Stimulated activated CD8-positive, alpha-beta memory T cell treated with anti-CD3 and anti-CD28 coated beads, Interleukin-15, amount 100 ng/mL, for 4 hours (primary cell): Measurements from ENCODE around the gene B3GNT7.
"Not testable (repeated sequence)": the region's sequence is repeated elsewhere in the genome, so short reads cannot be mapped to it uniquely, and the experiment has no call there.

Experiments
- DNase-seq, 2 donors: peaks; one replicate each; pipeline ENCODE4 v3.0.0-alpha.2; 2020; ENCODE audit warnings: low read depth in 2 of 2

The B3GNT7 gene, protein sequence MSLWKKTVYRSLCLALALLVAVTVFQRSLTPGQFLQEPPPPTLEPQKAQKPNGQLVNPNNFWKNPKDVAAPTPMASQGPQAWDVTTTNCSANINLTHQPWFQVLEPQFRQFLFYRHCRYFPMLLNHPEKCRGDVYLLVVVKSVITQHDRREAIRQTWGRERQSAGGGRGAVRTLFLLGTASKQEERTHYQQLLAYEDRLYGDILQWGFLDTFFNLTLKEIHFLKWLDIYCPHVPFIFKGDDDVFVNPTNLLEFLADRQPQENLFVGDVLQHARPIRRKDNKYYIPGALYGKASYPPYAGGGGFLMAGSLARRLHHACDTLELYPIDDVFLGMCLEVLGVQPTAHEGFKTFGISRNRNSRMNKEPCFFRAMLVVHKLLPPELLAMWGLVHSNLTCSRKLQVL

DNA sequence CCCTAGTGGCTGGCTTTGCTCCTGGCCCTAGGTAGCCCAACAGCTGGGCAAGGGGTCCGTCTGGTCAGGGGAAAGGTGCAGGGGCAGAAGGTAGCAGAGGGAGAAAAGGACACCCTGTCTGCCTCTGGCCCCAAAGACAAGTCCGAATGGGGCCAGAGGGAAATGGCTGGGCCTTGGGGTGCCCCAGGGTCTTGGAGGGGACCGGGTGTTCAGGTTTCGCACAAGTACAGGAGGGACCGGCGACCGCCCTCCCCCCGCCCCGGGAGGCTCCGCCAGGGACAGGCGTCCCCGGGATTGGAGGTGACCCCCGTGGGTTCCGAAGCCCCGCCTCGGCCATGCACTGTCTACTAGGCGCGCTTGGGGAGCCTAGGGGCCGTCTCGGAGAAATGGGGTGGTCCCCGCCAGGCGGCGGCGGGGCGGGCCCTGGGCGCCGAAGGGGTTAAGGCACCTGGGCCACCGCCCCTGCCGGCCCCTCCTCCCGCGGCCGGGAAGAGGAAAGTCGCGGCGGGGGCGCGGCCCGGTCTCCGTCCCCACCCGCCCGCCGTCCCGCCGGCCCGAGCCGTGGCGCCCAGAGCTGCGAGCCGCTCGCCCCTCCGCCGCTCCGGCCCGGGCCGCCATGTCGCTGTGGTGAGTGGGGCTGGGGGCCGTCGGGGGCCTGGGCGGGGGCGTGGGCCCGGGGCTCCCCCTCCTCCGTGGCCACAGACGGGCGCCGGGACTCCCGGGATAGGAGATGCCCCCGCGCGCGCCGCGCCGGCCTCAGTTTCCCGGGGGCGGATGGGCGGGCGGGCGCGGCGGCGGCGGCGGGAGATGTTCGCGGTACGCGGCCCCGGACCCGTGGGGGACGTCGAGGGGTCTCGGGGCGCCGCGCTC lies at the start of gene B3GNT7:
Gene B3GNT7 (plus strand): TSS at position 523 of the 870 bp plus-strand sequence. CDS start 94 bp downstream, at position 617.
- DNase-seq, result no peak

DNA sequence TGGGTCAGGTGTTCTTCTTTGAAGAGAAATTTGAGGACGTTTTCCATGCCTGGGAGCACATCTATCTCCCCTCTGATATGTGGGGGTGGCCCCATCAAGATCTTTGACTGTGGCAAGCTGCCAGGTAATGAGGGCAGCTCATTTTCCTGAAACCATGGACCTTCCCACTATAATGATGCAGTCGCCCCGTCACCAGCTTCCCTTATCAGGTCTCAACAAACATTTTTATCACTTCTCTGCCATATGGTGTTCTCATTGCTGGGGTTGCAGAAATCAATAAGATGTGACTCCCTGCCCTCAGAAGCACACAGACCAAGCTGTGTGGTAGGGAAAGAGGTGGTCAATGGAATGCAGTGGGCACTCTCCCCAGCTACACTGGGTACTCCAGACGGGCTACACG lies 48.4 kb upstream of the B3GNT7 start:
- DNase-seq, result no peak

DNA sequence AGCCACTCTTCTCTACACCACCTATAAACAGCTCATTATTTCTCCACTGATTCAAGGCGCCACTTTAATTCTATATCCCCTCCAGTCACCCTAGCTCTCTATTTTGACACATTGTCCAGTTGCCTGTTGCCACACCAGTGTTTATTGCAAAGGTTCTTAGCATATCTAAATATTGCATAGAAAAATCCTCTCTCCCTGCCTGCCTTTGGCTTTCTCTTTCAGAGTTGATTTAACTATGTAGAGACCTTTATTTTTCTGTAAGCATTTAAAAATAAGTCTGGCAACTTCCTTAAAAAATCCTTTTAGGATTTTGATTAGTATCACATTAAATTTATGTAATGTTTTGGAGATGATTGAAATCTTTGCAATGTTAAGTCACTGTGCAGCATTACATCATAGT lies 47.9 kb upstream of the B3GNT7 start:
- no peak for DNase-seq

DNA sequence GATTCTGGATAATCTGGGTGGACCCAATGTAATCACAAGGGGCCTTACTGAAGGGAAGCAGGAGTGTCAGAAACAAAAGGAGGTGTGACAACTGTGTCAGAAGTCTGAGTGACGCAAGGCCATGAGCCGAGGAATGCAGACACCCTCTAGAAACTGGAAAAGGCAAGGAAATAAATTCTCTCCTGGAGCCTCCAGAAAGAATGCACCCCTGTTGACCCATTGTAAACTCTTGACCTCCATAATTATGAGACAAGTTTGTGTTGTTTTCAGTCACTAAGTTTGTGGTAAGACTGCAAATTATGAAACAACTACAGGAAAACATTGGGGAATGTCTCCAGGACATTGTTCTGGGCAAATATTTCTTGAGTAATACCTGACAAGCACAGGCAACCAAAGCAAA lies 47.3 kb upstream of the B3GNT7 start:
- no peak for DNase-seq

DNA sequence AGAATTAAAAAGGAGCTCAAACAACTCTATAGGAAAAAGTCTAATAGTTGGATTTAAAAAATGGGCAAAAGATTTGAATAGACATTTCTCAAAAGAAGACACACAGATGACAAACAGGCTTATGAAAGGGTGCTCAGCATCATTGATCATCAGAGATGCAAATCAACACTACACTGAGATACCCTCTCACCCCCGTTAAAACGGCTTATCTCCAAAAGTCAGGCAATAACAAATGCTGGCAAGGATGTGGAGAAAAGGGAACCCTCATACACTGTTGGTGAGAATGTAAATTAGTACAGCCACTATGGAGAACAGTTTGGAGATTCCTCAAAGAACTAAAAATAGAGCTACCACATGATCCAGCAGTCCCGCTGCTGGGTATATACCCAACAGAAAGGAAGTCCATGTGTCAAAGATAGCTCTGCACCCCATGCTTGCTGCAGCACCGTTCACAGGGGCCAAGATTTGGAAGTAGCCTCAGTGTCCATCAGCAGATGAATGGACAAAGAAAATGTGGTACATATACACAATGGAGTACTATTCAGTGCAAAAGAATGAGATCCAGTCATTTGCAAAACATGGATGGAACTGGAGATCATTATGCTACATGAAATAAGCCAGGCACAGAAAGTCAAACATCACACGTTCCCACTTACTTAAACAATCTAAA lies 46.7 kb upstream of the B3GNT7 start:
- DNase-seq, result no peak

DNA sequence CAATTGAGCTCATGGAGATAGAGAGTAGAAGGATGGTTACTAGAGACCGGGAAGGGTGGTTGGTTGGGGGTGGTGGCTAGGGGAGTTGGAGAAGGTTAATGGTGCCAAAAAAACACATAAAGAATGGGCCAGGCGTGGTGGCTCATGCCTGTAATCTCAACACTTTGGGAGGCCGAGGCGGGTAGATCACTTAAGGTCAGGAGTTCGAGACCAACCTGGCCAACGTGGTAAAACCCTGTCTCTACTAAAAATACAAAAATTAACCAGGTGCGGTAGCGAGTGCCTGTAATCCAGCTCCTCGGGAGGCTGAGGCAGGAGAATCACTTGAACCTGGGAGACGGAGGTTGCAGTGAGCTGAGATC lies 46.2 kb upstream of the B3GNT7 start:
- DNase-seq, result not testable (repeated sequence)

DNA sequence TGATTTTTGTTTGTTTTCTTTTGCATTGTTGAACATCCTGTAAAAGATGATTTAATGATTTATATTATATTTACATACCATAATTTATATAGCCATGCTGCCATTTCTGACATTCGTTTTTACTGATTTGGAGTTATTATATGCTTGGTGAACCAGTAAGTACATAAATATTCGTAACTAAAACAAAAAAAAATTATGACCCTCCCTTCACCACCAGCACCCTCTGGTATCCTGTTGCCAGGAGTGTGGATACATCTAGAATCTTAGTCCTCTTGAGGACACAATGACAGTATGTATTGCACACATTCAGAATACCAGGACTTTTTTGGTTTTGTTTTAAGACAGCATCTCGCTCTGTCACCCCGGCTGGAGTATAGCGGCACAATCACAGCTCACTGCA lies 43.9 kb upstream of the B3GNT7 start:
- DNase-seq, result no peak

DNA sequence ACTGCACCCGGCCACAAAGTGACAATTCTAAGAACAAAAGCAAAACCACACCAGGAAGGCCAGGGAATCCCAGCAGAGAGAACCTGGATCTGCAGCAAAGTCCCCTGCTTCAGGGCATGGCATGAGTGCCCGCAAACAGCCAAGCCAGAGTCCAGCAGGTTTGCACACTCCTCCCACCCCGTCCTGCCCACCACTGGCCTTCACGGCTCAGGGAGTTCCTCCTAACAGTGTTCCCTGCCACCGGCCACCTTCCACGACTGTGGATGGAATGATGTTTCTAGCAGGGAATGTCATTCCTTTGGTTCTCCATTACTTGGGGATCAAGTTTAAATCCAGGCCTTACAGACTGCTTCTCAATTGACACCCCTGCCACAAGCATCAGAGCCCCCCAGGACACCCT lies 42.0 kb upstream of the B3GNT7 start:
- no peak for DNase-seq

DNA sequence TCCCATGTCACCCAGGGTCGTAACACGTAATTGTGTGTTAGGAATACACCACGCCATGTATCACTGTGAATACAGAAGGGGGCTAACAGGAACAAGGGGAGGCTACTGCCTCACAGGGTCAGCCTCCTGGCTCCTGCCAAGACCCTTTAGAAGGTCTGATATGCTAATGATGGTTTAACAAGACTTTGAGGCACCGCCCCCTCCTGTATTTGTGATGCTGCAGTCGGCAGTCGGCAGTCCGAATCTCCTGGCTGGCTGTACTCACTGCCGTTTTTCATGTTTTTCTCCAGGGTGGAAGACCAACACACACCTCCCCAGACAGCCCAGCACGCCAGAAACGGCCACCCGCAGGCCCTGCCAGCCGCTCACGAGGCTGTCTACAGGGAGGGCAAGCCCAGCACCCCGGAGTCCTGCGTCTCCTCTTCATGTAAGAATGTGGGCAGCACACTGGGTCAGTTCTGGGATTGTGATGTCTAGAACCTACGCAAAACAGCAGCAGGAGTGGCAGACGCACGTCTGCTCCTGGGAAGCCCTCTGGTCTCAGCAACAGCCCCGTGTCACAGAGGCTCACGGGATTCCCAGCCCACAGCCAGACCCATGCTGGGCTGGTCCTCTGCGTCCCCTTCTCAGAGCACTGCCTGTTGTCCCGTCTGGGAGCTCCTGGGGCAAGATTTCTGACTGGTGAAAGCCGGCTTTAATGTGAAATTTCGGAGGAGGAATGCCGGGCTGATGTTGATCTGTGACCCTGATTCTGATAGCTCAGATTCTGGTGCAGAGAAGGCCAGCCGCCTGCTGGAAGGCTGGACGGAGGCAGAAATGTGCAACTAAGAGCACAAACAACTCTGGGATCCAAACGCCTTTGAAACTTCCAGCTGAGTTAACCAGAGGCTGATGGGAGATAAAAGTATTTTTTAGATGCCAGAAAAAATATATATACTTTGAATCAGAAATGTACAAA lies 39.7 kb upstream of the B3GNT7 start:
- DNase-seq, result no peak

DNA sequence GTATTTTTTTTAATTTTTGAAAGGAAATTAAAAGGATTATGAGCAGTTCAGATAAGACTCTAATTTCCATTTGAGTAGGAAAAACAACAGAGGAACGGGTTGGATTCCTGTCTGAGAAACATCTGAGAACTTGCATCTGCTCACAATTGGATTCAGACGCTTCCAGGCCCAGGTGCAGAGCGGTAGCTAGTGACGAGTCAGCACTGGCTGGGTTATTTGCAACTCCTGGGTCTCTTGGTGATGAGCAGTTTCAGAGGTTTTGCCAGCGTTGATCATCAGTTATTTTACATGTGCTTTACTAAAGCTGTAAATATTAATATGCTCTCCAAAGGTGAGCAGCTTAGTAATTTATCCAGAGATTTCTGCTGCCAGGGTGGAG lies 39.1 kb upstream of the B3GNT7 start:
- no peak for DNase-seq

DNA sequence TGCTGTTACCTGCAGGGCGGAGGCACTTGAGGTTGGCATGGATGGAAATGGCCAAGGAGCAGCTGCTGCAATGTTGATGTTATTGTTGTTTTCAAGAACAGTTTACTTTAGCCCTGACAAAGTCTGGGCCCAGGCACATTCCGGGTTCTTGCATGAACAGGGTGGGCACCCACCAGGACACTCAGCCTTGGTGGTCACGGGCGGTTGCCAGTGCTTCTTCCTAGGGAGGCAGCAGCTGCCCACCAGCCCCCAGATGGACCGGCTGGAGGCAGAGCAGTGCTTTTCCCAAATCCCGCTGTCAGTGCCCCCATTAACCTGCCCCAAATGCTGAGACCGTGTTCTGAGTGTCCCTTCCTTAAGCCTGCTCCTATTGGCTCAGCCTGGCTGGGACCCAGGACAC lies 38.5 kb upstream of the B3GNT7 start:
- no peak for DNase-seq

DNA sequence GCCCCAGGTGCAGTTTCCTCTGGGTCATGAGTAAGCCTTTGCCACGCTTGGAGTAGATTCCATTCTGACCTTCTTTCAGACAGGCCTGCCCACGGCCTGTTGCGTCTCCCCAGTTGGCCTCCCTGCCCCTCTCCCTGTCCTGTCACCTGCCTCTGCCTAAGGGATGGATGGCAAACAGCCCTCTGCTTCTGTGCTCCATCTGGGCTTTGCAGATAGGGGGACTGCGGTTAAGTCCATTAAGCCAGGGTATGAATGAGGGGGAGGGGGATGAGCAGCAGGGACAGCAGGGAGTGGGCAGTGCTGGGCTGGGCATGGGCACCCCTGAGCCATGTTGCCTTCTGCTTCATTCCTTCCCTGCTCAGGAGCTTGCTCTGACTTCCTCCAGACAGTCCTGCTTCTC lies 37.6 kb upstream of the B3GNT7 start:
- DNase-seq, result no peak

DNA sequence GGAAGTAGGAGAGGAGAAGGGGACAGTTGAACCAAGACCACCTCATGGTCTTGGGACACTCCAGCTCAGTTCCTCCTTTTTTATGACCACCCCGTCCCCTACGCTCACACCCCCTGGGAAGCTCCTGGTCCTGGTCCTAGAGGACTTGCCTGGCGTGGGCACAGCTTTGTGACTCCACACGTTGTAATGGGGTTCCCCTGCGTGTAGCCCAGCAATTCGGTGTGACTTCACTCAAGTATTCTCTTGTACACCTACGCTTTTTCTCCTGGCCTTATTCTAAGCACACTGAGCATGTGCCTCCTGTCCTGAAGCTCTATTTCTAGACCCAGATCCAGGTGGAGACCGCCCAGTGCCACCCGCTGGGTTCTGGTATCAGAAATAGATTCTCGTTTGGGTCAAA lies 36.1 kb upstream of the B3GNT7 start:
- no peak for DNase-seq

DNA sequence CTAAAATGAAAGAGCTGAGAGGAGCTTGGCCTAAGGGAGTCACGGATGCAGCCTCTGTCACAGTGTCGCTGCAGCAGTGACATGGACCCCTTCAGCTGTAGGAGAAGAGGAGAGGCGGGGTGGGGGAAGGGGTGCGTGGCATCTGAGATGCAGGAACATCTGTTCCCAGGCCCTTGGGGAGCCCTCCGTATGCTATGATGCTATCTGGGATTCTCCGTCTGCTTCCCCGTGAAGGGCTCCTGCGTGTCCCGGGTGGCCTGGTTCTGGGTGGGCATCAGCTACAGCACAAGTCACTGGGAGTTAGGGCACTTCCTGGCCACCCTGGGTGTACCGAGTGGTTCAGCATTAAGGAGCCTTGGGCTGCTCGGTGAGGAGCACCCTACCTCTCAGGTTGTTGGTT lies 35.6 kb upstream of the B3GNT7 start:
- DNase-seq, result no peak

DNA sequence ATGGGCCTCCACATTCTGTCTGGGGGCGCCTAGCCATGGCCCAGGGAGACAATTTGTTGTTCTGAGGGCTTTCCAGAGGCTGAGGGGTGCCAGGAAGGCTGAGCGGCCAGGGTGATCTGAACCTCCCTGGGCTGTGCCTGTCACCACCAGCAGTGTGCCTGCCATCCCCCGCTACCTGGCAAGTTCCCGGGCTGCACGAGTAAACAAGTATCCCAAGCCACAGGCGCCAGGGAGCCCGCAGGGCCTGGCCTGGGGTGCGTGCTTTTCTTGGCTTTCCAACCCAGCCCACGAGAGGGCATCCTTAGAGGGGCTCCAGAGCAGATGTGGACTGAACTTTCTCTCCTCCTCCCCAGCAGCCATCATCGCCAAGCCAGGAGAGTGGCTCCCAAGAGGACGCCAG lies 35.1 kb upstream of the B3GNT7 start:
- DNase-seq, result no peak

DNA sequence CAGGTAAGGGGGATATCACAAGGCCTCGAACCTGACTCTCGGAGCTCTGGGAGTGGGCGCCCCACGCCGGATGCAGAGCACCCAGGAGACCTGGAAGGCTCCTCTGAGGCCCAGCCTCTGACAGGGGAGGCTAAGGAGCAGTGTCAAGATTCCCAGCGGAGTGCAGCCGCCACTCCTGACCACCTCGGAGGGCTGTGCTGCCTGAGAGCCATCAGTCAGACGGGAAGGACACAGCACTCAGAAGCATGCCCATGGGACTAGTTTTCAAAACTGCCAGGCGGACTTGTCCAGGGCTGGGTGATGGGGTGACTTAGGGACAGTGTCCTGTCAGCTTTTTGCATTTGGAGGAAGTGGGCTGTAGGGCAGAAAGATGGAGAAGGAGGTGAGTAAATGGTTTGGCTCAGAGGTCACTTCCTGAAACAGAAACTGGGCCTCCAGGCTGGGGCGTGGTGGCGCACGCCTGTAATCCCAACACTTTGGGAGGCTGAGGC lies 34.6 kb upstream of the B3GNT7 start:
- DNase-seq, result no peak

DNA sequence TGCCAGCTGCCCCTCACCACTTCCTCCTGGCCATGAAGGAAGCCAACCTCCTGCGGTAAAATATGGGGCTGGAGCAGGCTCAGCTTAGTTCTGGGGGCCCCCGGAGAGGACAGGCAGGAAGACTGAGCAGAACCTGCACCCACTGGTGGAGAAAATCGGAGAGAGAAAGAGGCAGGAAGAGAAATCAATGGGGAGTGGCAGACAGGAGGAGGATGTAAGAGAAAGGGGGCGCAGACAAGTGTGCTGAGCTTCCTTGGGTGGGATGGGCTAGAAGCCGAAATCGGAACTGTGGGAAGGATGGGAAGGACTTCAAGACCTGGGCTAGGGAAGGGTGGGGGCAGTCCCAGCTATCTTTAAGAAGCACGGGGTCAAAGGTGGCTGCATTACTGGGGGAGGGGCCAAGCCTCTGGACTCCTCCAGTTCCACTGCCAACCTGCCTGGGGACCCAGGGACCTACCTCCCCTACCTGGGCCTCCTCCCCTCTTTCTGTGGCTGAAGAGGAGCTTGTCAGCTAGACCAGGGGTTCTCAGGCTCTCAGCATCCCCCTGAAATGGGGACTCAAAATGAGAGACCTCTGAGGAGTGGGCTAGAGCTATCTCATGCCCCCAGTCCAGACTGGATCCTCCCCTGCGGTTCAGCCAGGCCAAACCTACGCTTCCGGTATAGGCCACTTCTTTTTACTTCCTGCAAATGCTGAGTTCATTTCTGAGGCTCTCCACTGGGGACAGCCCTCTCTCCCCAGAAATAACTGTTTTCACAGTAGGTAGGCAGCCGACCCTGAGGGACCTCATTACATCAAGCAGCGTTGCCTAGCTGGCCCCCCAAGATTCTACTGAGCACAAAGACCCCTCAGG lies 33.6 kb upstream of the B3GNT7 start:
- no peak for DNase-seq

DNA sequence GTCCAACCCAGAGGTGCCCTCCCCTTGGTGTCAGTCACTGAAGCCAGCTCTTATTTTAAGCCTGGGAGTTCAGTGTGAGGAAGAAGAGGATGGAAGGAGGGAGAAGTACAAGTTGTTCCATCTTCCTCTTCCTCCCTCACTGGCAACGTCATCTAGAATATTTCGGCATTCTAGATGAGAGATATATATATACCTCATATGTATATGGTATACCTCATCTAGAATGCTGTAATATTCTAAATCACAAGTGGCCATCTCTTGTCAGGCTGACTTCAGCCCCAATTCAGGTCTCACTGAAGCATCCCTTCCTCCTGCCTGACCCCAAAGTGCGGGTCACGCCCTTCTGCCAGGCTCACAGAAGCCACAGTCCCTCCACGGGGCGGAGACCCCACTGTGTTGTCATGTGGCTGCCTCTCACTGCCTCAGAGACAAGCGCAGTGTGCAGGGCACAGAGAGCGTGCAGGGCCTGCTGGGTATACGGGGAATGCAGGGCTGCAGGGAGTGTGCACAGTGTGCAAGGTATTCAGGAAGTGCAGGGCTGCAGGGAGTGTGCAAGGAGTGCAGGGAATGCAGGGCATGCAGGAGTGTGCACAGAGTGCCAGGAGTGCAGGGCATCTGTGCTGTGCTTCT lies 32.8 kb upstream of the B3GNT7 start:
- DNase-seq, result no peak

DNA sequence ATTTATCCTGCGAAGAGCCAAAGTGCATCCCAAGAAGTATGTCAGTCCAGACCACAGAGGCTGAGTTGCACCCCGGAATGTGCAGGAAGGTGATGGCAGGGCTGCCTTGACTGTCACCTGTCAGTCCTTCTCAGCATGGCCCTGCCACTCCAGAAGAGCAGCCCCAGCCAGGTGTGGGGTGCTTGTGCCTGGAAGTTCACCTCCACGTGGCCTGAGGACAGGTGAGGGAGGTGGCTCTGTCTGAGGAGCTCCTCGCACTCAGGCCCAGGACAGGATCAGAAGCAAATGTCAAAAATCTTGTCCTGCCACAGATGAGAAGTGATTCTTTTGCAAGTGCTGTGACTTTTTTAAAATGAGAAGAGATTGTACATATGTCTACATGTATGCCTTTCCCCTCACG lies 31.4 kb upstream of the B3GNT7 start:
- no peak for DNase-seq
